Stimulated activated naive B cell treated with anti-CD40 and anti-IgM and Interleukin-4, amounts not matched to agents 10 μg/mL and 1 μg/mL and 100 μg/mL, for 72 hours (primary cell): ENCODE measurements around the gene SSH2.
"Not testable (repeated sequence)": the region's sequence is repeated elsewhere in the genome, so short reads cannot be mapped to it uniquely, and the experiment has no call there.

Experiments used
- ATAC-seq, 2 donors: fragments of 150-1000 bp; cut with Tn5 transposase; replicated peaks; 2 replicates each; pipeline ENCODE4 v1.10.0; 2021; ENCODE audit warnings: moderate library complexity in 1 of 2
- DNase-seq: peaks from one replicate; pipeline ENCODE4 v3.0.0; 2021
- H3K27ac Mint-ChIP-seq: one replicate; pipeline ENCODE4 v1.8.0; 2022; ENCODE audit warnings: mild to moderate bottlenecking, mixed read lengths
- H3K27me3 Mint-ChIP-seq, 2 donors: one replicate each; pipeline ENCODE4 v1.8.0; 2022; ENCODE audit warnings: mixed read lengths in 2 of 2
- H3K36me3 Mint-ChIP-seq, 2 donors: one replicate each; pipeline ENCODE4 v1.8.0; 2022; ENCODE audit warnings: mixed read lengths in 2 of 2, mild to moderate bottlenecking in 1 of 2
- H3K4me1 Mint-ChIP-seq, 2 donors: one replicate each; pipeline ENCODE4 v1.8.0; 2022; ENCODE audit warnings: mixed read lengths in 2 of 2, mild to moderate bottlenecking in 1 of 2
- H3K4me3 Mint-ChIP-seq, 2 donors: one replicate each; pipeline ENCODE4 v1.8.0; 2022; ENCODE audit warnings: mild to moderate bottlenecking in 2 of 2, mixed read lengths in 2 of 2, moderate library complexity in 1 of 2
- H3K9me3 Mint-ChIP-seq, 2 donors: one replicate each; pipeline ENCODE4 v1.8.0; 2022; ENCODE audit warnings: mixed read lengths in 2 of 2, mild to moderate bottlenecking in 1 of 2

SSH2 gene

DNA sequence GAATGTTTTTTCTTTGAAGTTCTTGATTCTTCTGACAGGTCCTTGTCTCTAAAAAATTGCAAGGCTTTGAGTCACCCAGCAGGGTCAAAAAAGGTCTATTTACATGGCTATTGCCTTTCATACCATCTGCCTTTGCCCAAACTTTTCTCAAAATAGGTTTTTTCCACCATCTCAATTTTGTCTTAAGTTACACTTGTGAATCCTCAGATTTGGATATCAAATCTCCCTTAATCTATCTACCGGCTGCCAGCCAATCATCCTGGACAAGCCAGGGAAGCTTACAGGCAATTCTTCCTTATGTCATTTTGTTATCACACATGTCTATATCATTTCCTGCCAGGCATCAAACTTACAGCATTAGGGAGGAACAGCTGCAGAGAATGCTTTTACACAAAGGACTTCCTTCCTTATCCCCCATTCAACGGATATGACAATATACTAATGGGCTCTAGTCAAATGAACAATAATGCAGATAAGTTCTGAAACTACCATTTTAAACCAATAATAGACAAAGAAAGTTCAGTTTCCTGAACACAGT, 203.2 kb downstream of the SSH2 start:
- peak overlapping the region; percentile 63 for H3K27ac Mint-ChIP-seq
- peaks cover 33 to 45% of the 10 kb centered on the region in 2 donors for H3K36me3 Mint-ChIP-seq
- DNase-seq (no peak), ATAC-seq (no peak)
- peaks cover 10 to 13% of the 10 kb centered on the region in 2 donors for H3K9me3 Mint-ChIP-seq
- peaks cover 44 to 79% of the 10 kb centered on the region in 2 donors for H3K4me1 Mint-ChIP-seq
- H3K27me3 Mint-ChIP-seq = no peaks in the 10 kb centered on the region
- H3K4me3 Mint-ChIP-seq = peak overlapping the region in 1 of 2 donors; percentile 15

DNA sequence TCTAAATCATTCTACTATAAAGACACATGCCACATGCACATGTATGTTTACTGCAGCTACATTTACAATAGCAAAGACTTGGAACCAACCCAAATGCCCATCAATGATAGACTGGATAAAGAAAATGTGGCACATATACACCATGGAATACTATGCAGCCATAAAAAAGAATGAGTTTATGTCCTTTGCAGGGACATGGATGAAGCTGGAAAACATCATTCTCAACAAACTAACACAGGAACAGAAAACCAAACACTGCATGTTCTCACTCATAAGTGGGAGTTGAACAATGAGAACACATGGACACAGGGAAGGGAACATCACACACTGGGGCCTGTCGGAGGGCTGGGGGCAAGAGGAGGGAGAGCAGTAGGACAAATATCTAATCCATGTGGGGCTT, 204.6 kb downstream of the SSH2 start:
- H3K4me3 Mint-ChIP-seq, H3K27me3 Mint-ChIP-seq, ATAC-seq, DNase-seq: not testable (repeated sequence)
- peak overlapping the region; percentile 33 for H3K27ac Mint-ChIP-seq
- peaks cover 32 to 46% of the 10 kb centered on the region in 2 donors for H3K36me3 Mint-ChIP-seq
- peaks cover 10 to 13% of the 10 kb centered on the region in 2 donors for H3K9me3 Mint-ChIP-seq
- H3K4me1 Mint-ChIP-seq = peaks cover 52 to 93% of the 10 kb centered on the region in 2 donors

DNA sequence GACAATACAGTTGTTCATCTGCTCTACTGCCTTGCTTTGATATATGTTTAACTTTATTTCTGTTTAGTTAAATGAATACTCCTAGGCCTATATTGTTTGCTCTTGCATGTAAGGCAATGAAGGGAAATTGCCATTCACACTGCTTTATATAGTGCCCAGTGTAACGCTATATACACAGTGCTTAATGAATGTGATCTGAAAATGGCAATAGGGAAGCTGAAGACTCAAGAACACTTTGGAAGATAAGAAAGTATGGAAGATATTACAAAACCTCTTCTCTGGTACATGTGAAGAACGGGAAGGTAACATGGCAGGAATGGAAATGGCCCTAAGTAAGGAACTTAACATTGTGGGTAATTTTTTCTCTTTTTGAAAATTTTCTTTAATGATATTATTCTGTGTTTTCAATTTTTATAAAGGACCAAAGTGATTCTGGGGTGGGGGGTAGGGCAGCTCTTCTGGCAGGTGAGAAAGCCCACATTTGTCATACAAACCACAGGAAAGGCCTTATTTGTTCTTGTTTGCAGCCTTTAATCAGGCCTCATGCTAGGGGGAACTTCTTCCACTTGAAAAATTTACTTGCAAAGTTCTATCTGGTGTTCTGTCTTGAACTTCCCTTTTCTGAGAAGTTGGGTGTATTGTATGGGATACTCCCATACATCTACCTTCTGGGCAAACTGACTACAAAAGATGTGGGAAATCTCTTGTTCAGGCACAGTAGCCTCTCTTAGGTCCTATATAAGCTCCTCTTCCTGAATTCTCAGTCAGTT, 206.6 kb downstream of the SSH2 start:
- DNase-seq (no peak), ATAC-seq (peak; percentile 50 to 59)
- Mint-ChIP-seq H3K27me3 (no peaks in the 10 kb centered on the region), H3K4me1 (peaks cover 56 to 92% of the 10 kb centered on the region in 2 donors), H3K27ac (peak overlapping the region; percentile 97), H3K4me3 (peak overlapping the region; percentile 62 to 71), H3K36me3 (peaks cover 25 to 43% of the 10 kb centered on the region in 2 donors), H3K9me3 (peaks cover 7 to 8% of the 10 kb centered on the region in 2 donors)

DNA sequence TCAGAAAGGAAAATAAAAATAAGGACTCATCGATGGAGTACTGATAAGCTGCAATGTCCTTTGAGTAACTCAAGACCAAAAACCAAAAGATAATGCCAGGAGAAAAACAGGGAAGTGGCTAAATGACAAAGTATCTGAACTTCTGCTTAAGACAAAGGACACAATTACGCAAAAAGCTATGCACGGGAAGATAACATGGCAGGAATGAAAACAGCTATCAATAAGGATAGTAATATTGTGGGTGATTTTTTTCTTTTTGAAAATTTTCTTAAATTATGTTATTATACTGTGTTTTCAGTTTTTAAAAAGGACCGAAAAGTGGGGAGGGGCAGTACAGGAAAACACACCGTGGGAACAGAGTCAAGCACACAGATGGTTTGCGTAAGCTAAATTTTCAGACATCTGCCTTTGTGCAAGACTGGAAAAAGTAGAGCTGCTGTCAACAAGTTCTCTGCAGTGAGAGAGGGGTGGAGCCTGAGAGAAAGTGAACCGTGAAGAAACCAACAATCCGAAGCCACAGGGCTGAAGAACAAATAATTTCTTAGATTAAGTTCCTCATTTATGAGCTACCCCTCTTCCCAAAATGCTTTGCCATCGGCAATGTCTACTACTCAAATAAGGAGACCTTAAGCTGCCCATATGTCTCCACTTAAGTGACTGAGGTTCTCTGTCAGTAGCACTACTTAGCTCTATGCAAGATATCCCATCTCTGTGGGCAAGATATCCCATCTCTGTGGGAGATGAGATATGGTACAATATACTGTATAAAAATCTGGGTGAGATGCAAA, 207.4 kb downstream of the SSH2 start:
- peak; percentile 87 to 90 for ATAC-seq
- peaks cover 25 to 39% of the 10 kb centered on the region in 2 donors for H3K36me3 Mint-ChIP-seq
- DNase-seq = peak; percentile 59
- H3K4me3 Mint-ChIP-seq = peak overlapping the region; percentile 62 to 71
- H3K4me1 Mint-ChIP-seq = peaks cover 58 to 92% of the 10 kb centered on the region in 2 donors
- H3K27me3 Mint-ChIP-seq = no peaks in the 10 kb centered on the region
- H3K27ac Mint-ChIP-seq = peak overlapping the region; percentile 97
- H3K9me3 Mint-ChIP-seq = peaks cover under 1 to 3% of the 10 kb centered on the region in 2 donors

DNA sequence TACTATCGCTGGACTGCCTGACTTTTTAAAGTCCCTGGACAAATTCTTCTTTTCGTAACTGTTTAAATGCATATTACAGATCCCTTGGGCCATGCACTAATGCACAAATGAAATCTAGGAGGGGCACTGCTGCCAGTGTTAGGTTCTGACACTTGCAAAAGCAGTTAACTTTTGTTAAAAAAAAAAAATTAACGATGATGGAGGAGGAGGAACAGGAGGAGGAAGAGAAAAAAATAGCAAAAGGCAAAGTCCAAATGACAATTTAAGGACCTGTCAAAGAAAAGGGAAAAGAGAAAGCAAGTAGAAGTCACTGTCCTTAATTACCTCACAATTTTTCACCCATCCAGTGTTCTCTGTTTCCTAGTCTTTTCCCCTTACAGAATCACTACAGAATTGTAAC, 209.5 kb downstream of the SSH2 start:
- peaks cover 19 to 43% of the 10 kb centered on the region in 2 donors for H3K36me3 Mint-ChIP-seq
- H3K27ac Mint-ChIP-seq = peak overlapping the region; percentile 93
- H3K9me3 Mint-ChIP-seq = peaks cover 0 to 2% of the 10 kb centered on the region in 2 donors
- no peak for ATAC-seq
- peaks cover 61 to 92% of the 10 kb centered on the region in 2 donors for H3K4me1 Mint-ChIP-seq
- H3K4me3 Mint-ChIP-seq = peak overlapping the region; percentile 33 to 43
- no peak for DNase-seq
- H3K27me3 Mint-ChIP-seq = no peaks in the 10 kb centered on the region

DNA sequence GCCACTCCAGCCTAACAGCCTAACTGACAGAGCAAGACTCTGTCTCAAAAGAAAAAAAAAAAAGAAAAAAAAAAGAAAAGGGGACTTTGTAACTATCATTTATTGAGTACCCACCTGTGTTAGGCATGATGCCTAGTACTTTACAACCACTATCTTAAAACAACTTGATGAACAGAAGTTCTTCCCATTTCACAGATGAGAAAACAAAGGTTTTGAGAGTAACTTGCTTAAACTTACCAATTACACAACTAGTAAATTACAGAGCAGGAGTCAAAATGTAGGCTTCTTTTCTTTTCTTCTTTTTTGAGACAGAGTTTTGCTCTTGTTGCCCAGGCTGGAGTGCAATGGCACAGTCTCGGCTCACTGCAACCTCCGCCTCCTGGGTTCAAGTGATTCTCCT, 210.6 kb downstream of the SSH2 start:
- Mint-ChIP-seq H3K27ac (no peak overlapping the region), H3K4me3 (no peak overlapping the region), H3K27me3 (no peaks in the 10 kb centered on the region), H3K4me1 (peaks cover 62 to 93% of the 10 kb centered on the region in 2 donors), H3K9me3 (no peaks in the 10 kb centered on the region), H3K36me3 (peaks cover 20 to 47% of the 10 kb centered on the region in 2 donors)
- DNase-seq (no peak), ATAC-seq (no peak)

DNA sequence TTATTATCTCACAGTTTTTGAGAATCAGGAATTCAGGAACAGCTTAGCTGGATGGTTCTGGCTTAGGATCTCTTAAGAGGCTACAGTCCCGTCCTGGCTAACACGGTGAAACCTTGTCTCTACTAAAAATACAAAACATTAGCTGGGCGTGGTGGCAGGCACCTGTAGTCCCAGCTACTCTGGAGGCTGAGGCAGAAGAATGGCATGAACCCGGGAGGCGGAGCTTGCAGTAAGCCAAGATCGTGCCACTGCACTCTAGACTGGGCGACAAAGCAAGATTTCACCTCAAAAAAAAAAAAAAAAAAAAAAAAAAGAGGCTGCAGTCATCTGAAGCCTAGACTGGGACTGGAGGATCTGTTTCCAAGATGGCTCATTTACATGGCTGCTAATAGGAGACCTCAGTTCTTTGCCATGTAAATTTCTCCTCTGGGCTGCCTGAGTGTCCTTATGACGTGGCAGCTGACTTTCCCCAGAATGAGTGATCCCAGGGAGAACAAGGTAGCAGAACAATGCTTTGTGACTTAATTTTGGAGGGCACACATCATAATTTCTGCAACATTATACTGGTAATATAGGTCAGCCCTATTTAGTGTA, 211.5 kb downstream of the SSH2 start:
- Mint-ChIP-seq H3K9me3 (no peaks in the 10 kb centered on the region), H3K4me3 (no peak overlapping the region), H3K27ac (peak overlapping the region; percentile 56), H3K36me3 (peaks cover 20 to 48% of the 10 kb centered on the region in 2 donors), H3K27me3 (no peaks in the 10 kb centered on the region), H3K4me1 (peaks cover 62 to 95% of the 10 kb centered on the region in 2 donors)
- no peak for DNase-seq
- ATAC-seq = no peak

DNA sequence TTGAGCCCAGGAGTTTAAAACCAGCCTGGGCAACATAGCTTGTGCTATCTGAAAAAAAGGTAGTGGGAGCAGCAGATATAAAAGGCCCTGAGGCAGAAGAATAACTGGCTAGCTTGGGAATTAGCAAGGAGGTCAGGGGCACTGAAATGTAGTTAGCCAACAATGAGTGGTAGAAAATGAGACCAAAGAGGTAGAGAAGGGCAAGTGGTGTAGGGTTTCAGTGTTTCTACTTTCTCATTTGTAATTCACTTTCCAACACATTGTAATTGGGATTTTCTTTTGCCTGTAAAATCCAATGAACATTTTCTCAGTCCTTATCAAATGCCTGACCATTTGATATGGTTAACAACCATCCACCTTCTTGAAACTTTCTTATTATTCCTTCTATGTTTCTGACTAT, 212.2 kb downstream of the SSH2 start:
- ATAC-seq = no peak
- H3K27me3 Mint-ChIP-seq = no peaks in the 10 kb centered on the region
- no peak overlapping the region for H3K4me3 Mint-ChIP-seq
- H3K36me3 Mint-ChIP-seq = peaks cover 20 to 50% of the 10 kb centered on the region in 2 donors
- peaks cover 57 to 94% of the 10 kb centered on the region in 2 donors for H3K4me1 Mint-ChIP-seq
- peak overlapping the region; percentile 34 for H3K27ac Mint-ChIP-seq
- H3K9me3 Mint-ChIP-seq = no peaks in the 10 kb centered on the region
- no peak for DNase-seq

DNA sequence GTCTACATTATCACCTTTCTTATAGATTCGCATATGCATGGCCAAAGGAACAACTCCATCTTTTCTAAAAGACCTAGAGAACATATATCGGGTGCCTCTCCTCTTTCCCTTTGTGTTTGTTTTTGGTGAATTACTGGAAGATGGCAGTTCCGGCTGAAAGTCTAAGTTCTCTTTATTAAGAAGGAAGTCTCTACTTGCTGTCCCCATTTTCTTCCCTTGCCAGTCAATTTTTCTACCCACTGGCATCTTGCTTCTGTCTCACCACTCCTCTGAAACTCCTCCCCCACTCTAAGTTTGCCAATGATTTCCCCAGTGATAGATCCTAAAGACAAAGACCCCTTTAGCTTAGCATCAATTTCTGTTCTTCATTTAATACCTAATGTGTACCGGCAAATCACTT, 213.5 kb downstream of the SSH2 start:
- Mint-ChIP-seq H3K4me1 (peaks cover 53 to 85% of the 10 kb centered on the region in 2 donors), H3K36me3 (peaks cover 20 to 59% of the 10 kb centered on the region in 2 donors), H3K27me3 (no peaks in the 10 kb centered on the region), H3K4me3 (no peak overlapping the region), H3K27ac (peak overlapping the region; percentile 15), H3K9me3 (no peaks in the 10 kb centered on the region)
- ATAC-seq (no peak), DNase-seq (no peak)

DNA sequence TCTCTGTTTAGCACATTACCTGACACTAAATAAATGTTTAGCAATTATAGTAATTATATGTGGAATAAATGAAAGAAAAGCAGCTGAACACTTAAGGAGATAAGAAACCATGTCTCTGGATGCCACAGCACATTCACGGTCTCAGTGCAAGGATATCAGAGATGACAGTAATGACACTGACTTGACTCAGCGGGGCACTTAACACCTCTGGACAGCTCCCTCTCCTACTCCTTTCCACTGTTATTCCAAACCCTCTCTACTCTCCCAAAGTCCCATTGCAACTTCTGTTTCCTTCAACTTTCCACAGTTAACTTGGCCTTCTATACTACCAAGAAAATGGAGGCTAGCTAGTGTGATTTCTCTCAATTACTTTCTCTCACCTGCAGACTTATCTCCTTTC, 214.3 kb downstream of the SSH2 start:
- peak overlapping the region; percentile 2 for H3K27ac Mint-ChIP-seq
- H3K36me3 Mint-ChIP-seq = peaks cover 20 to 64% of the 10 kb centered on the region in 2 donors
- H3K9me3 Mint-ChIP-seq = no peaks in the 10 kb centered on the region
- ATAC-seq (no peak), DNase-seq (no peak)
- peaks cover 53 to 85% of the 10 kb centered on the region in 2 donors for H3K4me1 Mint-ChIP-seq
- no peaks in the 10 kb centered on the region for H3K27me3 Mint-ChIP-seq
- no peak overlapping the region for H3K4me3 Mint-ChIP-seq

DNA sequence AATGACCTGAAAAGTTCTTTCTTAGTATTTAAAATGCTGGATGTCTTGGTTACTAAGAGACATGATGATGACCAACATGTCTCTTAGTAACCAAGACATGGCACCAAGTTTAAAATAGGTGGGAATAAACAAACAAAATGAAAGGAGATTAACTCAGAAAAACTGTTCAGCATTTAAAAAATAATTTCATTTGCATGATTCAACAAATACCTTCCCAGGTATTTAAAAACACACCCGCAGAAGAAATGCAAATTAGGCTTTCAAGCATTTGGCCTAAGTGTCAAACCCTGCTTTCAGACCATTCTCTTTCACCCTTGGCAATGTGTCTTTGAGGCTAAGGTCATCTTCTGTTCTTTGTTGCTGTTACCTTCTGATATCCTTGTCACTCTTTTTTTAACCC, 215.9 kb downstream of the SSH2 start:
- Mint-ChIP-seq H3K27me3 (no peaks in the 10 kb centered on the region), H3K36me3 (peaks cover 19 to 61% of the 10 kb centered on the region in 2 donors), H3K4me3 (no peak overlapping the region), H3K9me3 (no peaks in the 10 kb centered on the region), H3K27ac (peak overlapping the region; percentile 28), H3K4me1 (peaks cover 58 to 90% of the 10 kb centered on the region in 2 donors)
- DNase-seq = no peak
- peak in 1 of 2 donors; percentile 14 for ATAC-seq

DNA sequence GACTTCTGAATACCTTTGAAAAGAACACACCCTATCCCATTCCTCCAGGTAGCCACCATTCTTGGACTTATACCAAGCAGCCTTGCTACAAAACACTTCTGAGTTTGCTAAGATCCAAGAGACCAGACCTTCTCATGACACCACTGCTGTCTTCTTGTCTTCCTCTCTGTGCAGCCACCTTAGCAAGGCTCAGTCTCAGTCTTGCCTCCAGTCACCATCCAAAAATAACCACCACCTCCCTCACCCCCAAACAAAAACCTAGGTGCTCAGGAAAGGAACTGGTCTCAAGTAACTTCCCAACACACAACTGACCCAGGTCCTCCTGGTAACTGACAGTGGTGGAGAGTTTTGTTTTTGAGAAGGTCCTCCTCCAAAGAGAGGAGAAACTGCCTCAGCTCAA, 216.4 kb downstream of the SSH2 start:
- ATAC-seq (peak; percentile 36 to 64), DNase-seq (no peak)
- Mint-ChIP-seq H3K9me3 (no peaks in the 10 kb centered on the region), H3K27ac (peak overlapping the region; percentile 87), H3K4me1 (peaks cover 54 to 87% of the 10 kb centered on the region in 2 donors), H3K27me3 (no peaks in the 10 kb centered on the region), H3K4me3 (no peak overlapping the region), H3K36me3 (peaks cover 14 to 56% of the 10 kb centered on the region in 2 donors)

DNA sequence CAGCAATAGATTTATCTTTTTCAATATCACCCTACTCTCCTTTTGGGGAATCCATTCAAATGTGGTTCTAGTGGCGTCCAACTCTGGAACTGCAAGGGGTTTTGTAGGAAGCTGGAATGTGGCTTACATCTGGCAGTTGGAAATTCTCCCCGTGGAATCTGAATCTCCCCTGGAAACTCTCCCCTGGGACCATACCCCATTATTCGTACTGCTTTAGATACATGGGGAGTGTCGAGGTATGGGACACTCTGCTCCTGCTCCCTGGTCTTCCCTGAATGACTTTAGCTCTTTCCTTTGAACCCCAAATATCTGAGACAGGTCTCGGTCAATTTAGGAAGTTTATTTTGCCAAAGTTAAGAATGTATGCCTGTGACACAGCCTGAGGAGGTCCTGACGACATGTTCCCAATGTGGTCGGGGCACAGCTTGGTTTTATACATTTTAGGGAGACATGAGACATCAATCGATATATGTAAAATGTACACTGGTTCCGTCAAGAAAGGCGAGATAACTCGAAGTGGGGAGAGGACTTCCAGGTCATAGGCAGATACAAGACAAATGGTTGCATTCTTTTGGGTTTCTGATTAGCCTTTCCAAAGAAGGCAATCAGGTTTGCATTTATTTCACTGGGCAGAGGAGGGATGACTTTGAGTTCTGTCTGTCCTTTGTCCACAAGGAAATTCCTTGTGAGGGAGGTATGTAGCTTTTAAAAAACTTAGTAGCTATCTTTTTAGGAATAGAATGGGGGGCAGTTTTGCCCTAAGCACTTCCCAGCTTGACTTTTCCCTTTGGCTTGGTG, 218.2 kb downstream of the SSH2 start:
- Mint-ChIP-seq H3K27ac (peak overlapping the region; percentile 11), H3K9me3 (no peaks in the 10 kb centered on the region), H3K4me1 (peaks cover 45 to 70% of the 10 kb centered on the region in 2 donors), H3K4me3 (no peak overlapping the region), H3K27me3 (no peaks in the 10 kb centered on the region), H3K36me3 (peaks cover 4 to 45% of the 10 kb centered on the region in 2 donors)
- ATAC-seq (no peak), DNase-seq (no peak)
